Measurements from ENCODE around the gene AHNAK2. TPM values are rescaled to one million over a fixed set of nuclear protein-coding genes. Genes with fewer than 3 reads are reported as not detected.

AHNAK2 gene
- total RNA-seq, 1 donor from 2014 or later: 16.8 TPM

DNA sequence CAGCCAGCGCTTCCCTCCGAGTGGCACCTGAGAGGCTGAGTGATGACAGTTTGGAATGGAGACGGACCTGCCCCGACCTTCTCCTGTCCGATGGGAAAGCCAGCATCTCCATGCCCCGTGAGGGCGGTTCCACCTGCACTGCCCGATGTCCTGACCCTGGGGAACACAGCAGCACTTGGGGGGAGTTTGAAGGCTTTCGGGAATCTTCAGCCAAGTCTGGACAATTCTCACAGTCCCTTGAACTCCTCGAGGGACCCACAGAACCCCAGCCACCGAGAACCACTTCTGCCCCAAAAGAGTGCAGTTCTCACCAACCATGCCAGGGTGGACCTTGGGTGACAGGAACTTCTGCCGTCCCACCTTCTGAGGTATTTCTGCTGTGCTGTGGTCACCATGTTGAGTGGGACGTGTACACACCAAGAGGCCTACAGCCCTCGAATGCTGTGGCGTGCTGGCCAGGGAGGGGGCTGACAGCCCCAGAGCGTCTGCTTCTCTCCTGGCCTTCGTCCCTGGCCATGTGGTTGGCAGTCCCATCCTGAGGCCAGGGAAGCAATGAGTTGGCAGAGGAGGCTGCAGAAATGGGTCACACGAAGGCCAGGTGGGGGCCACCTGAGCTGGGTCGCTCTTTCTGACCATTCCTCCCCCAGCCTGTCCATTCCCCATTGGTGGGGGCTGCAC lies 8.5 kb upstream of the AHNAK2 start:
- DNase-seq (ENCODE audit: low read depth in 2 of 2): no peak

DNA sequence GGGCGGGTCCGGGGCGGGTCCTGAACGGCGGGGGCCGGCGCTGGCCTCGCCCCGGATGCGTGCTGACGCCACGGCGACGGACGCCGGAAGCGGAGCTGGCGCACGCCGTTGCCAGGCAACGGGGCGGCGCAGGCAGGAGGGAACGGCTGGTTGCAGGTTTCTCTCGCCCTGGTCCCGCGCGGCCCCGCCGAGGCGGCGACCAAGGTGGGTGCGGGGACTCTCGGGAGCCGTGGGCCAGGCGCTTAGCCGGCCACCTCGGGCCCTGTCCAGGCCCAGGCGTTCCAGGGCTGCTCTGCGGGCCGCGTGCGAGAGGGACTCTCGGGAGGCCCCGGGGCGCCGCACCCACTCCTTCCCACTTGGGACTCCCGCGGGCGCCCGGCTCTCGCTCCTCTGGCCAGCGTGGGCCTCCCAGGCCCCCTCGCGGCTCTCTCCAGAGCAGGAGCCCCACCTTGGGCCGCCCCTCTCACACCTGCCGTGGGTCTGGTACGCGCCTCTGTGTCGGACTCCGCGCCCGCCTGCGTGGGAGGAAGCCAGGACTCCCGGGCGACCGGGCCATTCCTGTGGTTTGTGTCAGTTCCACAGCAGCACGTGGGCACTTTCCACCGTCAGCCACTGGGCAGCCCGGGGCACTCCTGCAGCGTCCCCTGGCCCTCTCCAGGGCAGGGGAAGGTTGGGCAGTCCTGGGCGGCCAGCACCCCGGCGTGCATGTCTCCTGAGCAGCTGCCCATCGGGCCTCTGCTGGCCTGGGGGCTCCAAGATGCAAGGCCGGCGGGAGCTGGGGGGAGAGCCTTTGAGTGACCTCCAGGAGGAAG lies 7.7 kb upstream of the AHNAK2 start, which contains the start of gene CLBA1:
TSS of gene CLBA1 (plus strand) at position 114 of the 812 bp plus-strand sequence. CDS start at position 758, 644 bp downstream.
- peak; percentile 79 to 89 for DNase-seq (ENCODE audit: low read depth in 2 of 2)

DNA sequence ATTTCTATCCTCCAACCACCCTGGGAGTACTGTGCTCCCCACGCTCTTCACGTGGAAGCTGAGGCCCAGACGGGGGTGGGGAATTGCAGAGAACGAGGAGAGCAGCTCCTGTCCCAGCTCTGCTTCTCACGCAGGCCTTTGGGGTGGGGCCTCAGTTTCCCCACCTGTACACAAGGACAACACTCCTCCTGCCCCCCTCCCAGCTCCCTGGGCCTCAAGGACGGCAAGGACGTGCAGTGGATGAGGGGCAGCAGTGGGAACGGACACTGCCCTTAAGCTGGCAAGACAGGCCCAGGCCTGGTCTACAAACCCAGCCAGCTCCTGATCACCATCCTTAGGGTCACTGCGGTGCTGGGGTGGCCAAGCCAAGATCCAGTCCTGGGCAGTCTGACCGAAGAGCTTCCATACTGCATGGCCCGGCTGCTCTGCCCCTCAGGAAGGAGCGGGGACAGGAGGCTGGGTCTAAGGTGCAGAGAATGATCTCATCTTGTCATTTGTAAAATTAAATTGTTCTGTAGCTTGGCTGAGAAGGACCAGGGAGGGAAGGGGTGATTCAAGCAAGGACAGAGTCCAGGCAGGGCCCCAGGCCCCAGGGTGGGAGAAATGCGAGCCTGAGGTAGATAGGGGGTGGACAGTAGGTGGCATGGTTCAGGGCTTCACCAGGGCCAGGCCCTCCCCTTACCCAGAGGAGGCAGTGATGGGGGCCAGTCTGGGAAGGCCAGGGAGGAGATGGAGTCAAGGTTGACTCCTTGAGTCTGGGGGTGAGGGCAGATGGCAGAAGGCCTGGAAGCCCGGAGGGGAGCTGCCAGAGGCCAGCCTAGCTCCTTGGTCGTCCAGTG lies 6.1 kb upstream of the AHNAK2 start:
- no peak for DNase-seq (ENCODE audit: low read depth in 2 of 2)

DNA sequence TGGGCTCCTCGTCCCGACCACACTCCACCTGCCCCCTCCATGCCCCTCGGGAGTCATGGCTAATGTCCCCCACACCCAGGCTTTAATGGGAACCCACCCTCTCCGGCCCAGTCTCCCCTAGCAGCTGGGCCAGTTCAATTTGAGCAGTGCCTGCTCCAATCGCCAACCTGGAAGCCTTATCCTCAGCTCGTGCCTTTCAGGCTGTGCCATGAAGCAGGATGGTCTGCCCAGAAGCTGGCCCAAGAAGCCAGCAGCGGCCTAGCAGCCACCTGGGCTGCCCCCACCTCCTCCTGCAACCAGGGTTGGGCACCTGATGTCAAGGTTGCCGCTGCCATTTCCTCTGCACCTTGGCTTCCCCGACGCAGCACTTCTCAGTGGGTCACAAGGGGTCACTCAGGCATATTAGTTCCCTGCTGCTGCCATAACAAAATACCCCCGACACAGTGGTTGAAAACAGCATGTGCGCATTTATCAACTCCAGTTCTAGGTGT lies 5.1 kb upstream of the AHNAK2 start:
- DNase-seq (ENCODE audit: low read depth in 2 of 2): no peak

DNA sequence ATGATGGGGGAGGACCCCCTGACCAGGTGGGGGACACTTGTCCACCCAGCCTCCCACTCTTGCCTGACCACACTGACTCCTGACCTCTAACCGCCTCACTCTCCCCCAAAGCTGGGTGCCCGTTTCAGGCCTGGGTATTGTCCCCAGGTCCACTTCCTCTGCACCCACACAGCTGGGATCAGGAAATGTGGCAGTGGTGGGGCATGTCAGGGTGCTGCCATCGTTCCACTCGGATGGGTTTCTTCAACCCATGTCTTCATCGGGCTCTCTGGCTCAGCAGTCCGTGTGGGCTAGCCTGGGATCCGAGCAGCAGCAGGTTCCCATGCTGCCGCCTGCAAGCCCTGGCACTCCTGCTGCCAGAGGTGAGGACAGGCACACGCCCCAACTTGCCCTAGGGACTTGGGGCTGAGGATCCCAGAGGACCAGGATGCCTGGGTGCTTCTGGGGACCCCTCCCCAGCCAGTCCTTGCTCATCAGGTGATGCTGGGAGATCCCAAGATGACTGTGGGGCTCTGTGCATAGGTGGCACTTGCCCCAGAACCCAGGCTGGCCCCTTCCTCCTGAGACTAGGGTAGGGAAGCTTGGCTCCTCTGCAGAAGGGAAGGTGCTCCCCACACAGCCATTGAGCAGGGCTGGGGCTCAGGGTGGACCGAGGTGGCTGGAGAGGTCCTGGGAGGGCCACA lies 4.5 kb upstream of the AHNAK2 start:
- DNase-seq (ENCODE audit: low read depth in 2 of 2): no peak

DNA sequence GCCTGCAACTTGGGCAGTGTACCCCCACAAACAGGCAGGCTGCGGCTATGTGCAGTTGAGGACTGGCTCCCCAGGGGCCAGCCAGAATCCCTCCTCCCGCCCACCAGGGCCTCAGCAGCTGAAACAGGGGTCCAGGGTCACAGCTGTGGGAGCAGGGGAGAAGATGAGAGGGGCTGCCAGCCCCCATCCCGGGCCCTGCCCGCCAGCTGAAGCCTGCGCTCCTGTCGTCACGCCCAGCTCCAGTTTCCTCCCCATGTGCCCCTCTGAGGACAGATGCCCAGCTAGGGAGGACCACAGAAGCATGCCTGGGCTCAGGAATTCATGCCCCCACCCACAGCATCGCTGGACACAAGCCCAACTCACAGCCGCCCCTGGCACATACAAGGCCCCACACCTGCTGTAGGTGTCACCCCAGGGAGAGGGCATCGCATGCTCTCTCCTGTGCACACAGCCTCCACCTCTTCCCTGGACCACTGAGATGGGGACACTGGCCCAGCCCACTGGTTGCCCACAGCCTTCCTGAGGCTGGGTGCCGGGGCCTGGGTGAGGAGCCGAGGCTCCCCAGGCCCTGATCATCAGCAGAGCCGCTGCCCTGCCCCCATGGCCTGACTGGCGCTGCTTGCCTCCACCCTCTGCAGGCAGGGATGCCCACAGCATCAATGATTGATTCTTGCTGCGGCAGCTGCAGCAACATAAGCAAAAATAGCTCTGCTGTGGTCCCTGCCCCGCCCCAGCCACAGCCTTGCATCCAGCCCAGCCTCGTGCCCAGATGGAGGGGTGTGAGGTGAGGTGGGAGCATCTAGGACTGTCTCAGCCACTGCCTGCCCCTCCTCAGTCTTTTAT lies 3.7 kb upstream of the AHNAK2 start:
- no peak for DNase-seq (ENCODE audit: low read depth in 2 of 2)

DNA sequence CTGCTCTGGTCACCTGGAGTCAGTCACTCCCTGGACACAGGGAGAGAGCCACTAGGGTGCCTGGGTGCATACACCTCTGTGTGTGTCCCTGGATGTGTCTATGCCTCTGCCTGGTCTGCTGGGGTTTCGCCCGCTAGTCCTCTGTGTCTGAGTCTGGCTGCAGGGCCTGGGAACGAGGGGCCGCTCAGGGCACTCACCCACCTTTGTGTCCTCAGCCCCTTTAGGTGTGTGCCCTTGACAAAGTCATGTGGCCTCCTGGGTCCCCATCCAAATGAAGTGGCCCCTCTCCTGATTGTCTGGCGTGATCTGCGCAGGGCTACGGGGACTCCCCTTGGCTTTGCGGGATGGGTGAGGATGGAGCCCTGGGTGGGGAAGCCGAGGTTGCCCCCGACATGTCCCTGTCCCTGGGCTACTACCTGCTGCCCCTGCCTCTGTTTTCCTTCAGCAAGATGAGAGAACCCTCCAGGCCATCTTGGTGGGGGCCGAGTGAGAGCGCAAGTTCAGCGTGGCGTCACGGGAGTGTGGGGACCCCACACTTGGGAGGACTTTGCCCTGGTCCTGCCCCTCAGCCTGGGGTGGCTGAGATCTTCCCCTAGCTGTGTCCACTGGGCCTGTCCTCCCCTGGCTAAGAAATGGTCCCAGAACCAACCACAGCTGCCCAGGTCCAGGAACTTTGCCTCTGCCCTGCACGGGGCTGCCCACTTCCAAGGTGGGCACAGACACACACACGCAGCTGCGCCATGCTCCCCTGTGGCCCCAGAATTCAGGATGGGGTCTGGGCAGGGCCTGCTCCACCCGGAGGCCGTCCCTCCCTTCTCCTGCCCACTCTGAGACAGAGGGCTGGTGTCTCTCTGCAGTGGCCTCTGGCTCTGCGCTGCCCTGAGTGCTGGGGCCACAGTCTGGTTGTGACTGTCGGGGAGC lies 2.7 kb upstream of the AHNAK2 start:
- DNase-seq (ENCODE audit: low read depth in 2 of 2): no peak

DNA sequence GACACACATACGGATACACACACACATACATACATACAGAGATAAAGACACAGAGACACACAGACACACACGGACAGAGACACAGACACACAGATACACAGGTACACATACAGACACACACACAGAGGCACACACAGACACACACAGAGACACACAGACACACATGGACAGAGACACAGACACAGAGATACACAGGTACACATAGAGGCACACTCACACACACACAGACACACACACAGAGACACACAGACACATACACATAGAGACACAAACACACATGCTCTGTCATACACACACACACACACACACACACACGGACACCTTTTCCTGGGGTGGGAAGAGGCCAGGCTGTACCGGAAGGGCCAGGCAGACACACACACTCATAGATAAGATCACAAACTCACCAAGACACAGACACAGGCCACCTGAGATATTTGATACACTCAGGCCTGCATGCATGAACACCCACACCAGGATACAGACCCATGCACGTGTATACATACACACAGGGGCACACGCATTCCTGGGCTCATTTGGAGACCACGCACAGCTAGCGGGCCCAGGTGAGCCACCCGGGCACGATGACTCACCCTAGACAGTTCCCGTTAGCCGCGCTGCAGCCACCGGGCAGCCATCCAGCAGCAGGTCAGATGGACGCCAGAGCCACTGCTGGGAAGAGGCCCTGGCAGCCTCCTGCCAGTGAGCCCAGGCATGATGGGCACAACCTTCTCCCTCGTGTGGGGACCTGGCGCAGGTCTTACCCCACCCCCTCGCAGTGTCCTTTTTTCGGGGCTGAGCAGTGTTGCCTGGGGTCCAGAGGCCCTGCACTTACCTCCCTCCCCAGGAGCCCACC lies 1.8 kb upstream of the AHNAK2 start:
- DNase-seq (ENCODE audit: low read depth in 2 of 2): peak; percentile 71 to 82

DNA sequence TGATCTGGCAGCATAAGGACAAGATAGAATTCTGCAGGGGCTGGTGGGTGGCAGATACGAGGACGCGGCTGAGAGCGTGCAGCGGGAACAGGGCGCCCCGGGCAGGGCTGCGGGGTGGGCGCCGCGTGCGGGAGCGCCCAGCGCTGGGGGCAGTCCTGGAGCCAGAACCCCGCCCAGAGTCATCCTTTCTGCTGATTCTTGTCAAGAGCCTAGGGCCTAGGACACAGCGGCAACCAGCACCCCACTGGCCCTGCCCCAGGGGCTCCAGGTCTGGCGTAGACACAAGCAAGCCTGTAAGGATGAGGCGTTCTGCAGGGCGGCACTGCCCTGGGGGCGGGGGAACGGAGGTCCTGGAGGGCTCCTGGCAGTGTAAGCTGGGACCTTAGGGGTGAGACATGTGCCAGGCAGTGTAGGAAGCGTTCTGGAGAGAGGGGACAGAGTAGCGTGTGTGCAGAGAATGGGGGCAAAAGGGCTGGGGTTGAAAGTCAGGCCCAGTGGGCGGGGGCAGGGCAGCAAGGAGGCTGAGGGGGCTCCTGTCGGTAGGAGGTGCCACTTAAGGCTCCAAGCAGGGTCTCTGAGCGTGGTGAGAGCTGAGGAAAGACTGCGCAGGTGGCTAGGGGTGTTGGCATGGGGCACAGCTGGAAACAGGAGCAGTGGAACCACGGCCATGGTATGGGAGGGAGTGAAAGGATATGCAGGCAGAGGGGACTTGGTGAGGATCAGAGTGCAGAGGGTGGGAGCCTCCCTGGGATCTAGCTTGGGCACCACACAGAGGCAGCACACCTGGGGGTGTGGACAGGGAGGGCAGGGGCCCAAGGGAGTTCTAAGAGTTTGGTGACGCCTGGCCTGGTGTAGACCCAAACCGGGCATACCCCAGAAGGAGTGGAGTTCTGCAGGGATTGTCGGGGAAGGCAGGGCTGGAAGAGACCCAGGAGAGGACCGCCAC lies 845 bp upstream of the AHNAK2 start:
- DNase-seq (ENCODE audit: low read depth in 2 of 2): no peak

DNA sequence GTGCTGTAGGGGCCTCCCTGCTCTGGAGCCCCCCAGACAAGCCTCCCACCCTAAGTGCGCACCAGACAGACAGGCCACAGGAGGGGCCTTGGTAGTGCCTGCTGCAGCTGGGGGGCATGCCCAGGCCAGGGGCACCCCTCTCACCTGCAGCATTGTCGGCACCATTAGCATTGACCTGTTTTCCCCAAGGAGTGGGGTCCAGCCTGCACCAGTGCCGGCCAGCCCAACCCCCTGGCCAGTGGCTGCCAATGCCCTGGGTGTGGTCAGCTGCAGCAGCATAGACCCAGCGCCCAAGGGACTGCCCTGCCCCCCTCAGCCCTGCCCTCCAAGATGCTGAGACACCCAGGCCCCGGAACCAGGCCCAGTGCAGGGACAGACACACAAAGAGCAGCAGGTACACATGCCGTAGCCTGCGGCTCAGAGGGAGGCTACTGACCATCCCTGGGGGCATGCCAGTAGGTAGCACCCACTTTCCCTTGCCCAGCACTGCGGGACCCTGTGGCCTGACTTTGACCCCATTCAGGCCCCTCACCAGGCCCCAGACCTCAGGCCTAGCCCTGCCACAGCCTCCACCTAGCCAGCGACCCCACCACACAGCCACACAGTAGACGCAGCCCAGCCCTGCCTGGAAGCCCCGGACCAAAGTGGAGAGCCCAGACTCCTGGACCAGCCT lies 1.0 kb downstream of the AHNAK2 start:
- DNase-seq (ENCODE audit: low read depth in 2 of 2): no peak

DNA sequence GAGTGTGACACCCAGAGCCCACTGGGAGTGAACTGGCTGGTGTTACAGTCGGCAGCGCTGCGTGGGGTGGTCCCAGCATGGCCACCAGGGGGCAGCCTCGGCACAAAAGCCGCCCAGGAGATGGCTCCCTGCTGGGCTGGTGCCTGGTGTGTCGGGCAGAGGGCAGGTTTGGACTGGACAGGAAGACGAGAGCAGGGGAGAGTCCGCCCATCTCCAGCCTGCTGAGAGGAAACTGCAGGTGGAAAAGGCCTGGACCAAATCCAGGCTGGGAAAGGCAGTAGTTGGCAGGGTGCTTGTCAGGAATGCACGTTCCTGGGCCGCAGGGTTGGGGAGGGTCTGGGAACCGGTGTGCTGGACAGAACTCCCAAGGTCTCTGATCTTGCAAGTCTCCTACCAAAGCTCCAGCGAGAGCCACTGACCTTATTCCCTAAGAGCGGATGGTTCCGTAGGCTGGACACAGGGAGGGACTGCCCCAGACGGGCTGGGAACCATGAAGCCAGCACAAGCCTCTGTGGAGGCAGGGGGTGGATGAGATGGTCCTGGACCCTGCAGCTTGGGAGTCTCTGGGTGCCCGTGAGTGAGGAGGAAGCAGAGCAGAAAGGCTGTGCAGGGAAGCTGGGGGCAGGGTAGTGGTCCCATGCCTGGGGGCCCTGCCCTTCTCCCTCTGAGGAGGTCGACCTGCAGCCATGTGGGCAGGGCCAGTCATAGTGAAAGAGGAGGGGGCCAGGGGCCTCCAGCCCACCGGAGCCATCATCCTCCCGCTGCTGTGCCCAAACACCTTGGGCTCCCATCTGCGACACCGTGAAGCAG lies 1.8 kb downstream of the AHNAK2 start:
- peak; percentile 55 to 80 for DNase-seq (ENCODE audit: low read depth in 2 of 2)

DNA sequence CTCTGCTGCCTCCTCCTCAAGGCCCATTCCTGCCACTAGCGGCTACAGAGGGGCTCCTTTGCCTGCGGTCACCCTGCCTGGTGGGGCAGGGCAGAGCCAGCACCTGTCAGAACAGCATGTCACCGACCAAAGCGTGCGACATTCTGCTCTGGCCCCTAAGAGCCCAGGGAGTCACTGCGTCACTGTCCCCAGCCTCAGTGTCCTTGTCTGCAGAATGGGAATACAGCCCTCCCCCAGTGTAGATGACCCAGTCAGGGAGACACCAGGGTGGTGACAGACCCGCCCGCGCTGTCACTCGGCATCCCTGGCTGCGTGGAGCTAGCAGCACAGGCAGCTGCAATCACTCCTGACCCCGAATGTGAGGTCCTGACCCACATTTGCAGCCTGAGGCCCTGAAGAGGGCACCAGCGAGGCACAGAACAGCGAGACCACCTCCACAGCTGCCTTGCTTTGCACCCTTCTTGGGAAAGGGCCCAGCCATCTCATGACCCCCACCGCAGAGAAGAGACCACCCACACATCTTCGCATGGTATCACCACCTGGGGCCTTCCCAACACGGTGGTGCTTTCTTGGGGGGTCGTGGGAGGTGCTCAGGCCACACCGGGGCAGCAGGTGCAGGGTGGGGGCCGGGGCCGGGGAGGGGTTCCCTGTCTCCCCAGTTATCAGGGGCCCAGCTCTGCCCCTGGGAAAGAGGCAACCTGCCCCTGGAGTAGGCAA lies 2.5 kb downstream of the AHNAK2 start:
- DNase-seq (ENCODE audit: low read depth in 2 of 2): peak in 1 of 2 donors; percentile 21

DNA sequence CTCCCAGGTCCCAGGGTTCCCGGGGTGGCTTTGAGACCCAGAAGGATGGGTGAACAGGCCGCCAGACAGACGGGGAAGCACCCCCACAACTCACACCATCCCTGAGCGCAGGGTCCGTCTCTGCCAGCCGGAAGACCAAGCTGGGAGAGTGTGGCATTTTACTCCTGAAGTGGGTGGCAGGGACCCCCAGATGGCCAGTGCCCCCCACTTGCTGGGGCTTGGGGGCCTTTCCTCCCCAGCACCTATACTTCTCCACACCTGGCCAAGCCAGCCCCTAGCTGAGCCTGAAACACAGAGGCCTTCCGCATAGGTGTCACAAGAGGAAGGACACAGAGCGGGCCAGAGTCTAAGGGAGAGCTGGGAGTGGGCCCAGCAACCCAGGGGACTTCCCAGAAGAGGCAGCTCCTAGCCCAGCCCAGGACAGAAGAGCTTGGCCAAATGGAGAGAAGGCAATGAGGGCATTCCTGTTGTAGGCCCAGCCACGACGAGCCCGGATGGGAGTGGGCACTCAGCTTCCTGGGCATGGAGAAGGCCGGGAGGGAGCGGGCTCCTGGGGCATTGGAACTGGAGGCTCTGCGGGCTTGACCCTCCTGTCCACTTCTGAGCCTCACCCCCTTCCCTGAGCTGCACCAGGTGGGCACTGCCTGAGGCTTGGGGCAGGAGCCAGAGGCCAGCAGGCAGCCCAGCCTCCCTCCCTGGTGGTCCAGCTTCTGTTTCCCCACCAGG lies 3.3 kb downstream of the AHNAK2 start:
- no peak for DNase-seq (ENCODE audit: low read depth in 2 of 2)

DNA sequence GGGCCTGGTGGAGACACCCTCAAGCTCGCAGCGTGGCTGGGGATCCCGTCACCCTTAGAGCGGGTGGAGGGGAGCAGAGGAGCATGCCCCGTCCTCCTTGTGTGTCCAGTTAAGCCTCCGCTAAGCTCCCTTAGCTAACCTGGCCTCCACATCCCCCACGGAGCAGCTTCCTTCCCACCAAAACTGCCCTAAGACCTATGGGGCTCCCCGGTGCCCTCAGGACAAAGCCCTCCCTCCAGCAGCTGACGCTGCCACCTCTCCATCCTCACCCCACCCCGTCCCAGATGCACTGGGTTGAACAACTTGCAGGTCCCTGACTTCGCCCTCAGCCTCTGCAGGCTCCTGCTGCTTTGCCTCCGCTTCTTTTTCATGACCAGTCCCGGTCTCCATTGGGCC lies 4.0 kb downstream of the AHNAK2 start:
- no peak for DNase-seq (ENCODE audit: low read depth in 2 of 2)
